ENCODE data around the gene RAPGEF1. TPM values are rescaled to one million over a fixed set of nuclear protein-coding genes. Genes with fewer than 3 reads are reported as not detected.
A peak's percentile ranks its signal among the peaks of the same experiment; 100 is the strongest.

RAPGEF1 gene
- total RNA-seq, 1 experiment from 2014 or later, result 55.6 TPM

DNA sequence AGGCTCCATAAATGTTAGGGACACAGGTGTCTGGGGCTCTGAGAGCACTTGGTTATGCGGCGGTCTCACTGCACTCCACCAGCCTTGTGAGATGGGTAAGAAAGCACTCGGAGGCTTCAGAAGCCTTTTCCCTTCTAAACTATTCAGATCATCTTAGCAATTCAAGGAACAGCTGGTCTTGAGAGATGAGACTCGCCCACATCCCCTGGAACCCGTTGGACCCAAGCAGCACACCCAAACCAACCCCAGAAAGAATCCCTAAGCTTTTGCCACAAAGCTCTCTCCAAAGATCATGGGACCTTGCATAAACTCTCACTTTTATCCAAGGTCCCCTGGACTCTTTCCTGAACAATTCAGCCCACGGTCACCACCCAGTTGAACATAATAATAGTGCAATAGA, 90.2 kb downstream of the RAPGEF1 start:
- Histone ChIP-seq H2BK20ac (ENCODE audit: low read depth, low read length, poor library complexity, severe bottlenecking) (no peak overlapping the region), H3K4me2 (ENCODE audit: insufficient read depth, insufficient read length, low read length) (no peak overlapping the region), H3K23ac (ENCODE audit: insufficient read length, low read depth, low read length) (no peak overlapping the region), H2BK120ac (ENCODE audit: low read depth, low read length, poor library complexity, severe bottlenecking) (no peak overlapping the region), H3K56ac (ENCODE audit: insufficient read length, low read depth, low read length) (no peak overlapping the region), H3K79me2 (ENCODE audit: insufficient read depth, low read length) (no peaks in the 10 kb centered on the region; the same call in 1 of the 2 replicates), H3K27me3 (ENCODE audit: insufficient read depth, low read length) (no peaks in the 10 kb centered on the region), H4K20me1 (ENCODE audit: control insufficient read depth, insufficient read depth, insufficient read length) (no peaks in the 10 kb centered on the region), H2BK12ac (ENCODE audit: insufficient read length, low read depth, low read length) (no peak overlapping the region), H3K18ac (ENCODE audit: insufficient read length, low read depth, low read length) (no peak overlapping the region), H3K27ac (ENCODE audit: insufficient read length, low read depth, low read length) (no peak overlapping the region), H3K9ac (ENCODE audit: extremely low read depth, insufficient read length, low read length) (no peak overlapping the region), H3K4ac (ENCODE audit: low read depth, low read length) (no peak overlapping the region), H3K14ac (ENCODE audit: insufficient read depth, low read length) (no peak overlapping the region), H3K79me1 (ENCODE audit: insufficient read depth, low read depth, low read length, poor library complexity, severe bottlenecking) (peaks cover 3% of the 10 kb centered on the region), H3T11ph (ENCODE audit: low read length) (no peak overlapping the region), H2BK5ac (ENCODE audit: insufficient read length, low read length) (no peak overlapping the region), H3K23me2 (ENCODE audit: insufficient read length, low read depth, low read length, poor library complexity, severe bottlenecking) (no peaks in the 10 kb centered on the region), H3K9me3 (ENCODE audit: control insufficient read depth, low read depth, low read length) (no peaks in the 10 kb centered on the region), H4K8ac (replicated peaks; ENCODE audit: insufficient read length, low read depth, low read length) (no peak overlapping the region), H2AFZ (ENCODE audit: low read length) (no peak overlapping the region), H2AK5ac (ENCODE audit: insufficient read length, low read length) (no peak overlapping the region), H4K5ac (ENCODE audit: insufficient read length, low read depth, low read length) (no peak overlapping the region), H3K4me1 (ENCODE audit: insufficient read depth, low read length) (peaks cover 3% of the 10 kb centered on the region; the same call in 1 of the 2 replicates), H2BK15ac (ENCODE audit: low read depth, low read length) (no peak overlapping the region), H4K91ac (ENCODE audit: insufficient read length, low read depth, low read length) (no peak overlapping the region)
- no peaks in the 10 kb centered on the region for H3K9me3 Mint-ChIP-seq
- peaks cover under 1 to 7% of the 10 kb centered on the region in 2 experiments; a peak in 3 of 4 replicates for H3K4me1 Mint-ChIP-seq
- H3K4me3 Mint-ChIP-seq, result no peak overlapping the region
- H3K36me3 Mint-ChIP-seq (ENCODE audit: insufficient read depth in 1 of 3, low read depth in 3 of 3), result peaks cover 0 to 12% (median 3%) of the 10 kb centered on the region in 3 experiments; a peak in 6 of 7 replicates
- no peaks in the 10 kb centered on the region for H3K27me3 Mint-ChIP-seq (ENCODE audit: low read depth)
- peak overlapping the region in 1 of 3 experiments; percentile 61; a peak in 1 of 7 replicates for H3K27ac Mint-ChIP-seq
- TF ChIP-seq, protein P1, sequence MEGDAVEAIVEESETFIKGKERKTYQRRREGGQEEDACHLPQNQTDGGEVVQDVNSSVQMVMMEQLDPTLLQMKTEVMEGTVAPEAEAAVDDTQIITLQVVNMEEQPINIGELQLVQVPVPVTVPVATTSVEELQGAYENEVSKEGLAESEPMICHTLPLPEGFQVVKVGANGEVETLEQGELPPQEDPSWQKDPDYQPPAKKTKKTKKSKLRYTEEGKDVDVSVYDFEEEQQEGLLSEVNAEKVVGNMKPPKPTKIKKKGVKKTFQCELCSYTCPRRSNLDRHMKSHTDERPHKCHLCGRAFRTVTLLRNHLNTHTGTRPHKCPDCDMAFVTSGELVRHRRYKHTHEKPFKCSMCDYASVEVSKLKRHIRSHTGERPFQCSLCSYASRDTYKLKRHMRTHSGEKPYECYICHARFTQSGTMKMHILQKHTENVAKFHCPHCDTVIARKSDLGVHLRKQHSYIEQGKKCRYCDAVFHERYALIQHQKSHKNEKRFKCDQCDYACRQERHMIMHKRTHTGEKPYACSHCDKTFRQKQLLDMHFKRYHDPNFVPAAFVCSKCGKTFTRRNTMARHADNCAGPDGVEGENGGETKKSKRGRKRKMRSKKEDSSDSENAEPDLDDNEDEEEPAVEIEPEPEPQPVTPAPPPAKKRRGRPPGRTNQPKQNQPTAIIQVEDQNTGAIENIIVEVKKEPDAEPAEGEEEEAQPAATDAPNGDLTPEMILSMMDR (conservative IDR thresholded peaks at IDR 0.05), result no peak
- DNase-seq, result no peak
- no CpG with 5 or more reads among the region's 6 CpGs for WGBS (ENCODE audit: extremely low coverage, insufficient read length, low lambda C conversion rate)

Data from H9 (cell line).